GM12878 (cell line): ENCODE results near the gene KLHL26.
"Not testable (repeated sequence)": the region's sequence is repeated elsewhere in the genome, so short reads cannot be mapped to it uniquely, and the experiment has no call there.

Source experiments
- KAT2A ChIP-seq: conservative IDR thresholded peaks from 2 replicates; pipeline ENCODE4 v1.6.1; 2011; ENCODE audit warnings: low read depth, low read length; ENCODE audit not compliant: control insufficient read depth
- NRF1 ChIP-seq: conservative IDR thresholded peaks from 2 replicates; pipeline ENCODE4 v1.6.1; 2011; ENCODE audit warnings: mild to moderate bottlenecking, low read depth, low read length, improper control_type of control experiment

DNA sequence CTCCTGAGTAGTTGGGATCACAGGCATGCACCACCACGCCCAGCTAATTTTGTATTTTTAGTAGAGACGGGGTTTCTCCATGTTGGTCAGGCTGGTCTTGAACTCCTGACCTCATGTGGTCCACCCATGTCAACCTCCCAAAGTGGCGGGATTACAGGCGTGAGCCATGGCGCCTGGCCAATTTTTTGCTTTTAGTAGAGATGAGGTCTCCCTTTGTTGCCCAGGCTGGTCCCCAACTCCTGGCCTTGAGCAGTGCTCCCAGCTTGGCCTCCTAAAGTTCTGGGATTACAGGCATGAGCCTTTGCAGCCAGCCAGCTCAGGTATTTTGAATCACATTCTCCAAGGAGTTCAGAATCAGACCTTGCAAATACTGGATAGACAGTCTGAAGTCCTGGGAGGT lies 44.1 kb upstream of the KLHL26 start:
- TF ChIP-seq KAT2A, NRF1: not testable (repeated sequence)
